DMS114 treated with DMSO at 0.1 percent for 48 hours (cell line): ENCODE data around the gene ANKH.
A peak's percentile ranks its signal among the peaks of the same experiment; 100 is the strongest.
"Not testable (repeated sequence)": the region's sequence is repeated elsewhere in the genome, so short reads cannot be mapped to it uniquely, and the experiment has no call there.

Experiments used
- DNase-seq: peaks from one replicate; lab custom pipeline; 2025; ENCODE audit not compliant: unreplicated experiment; lab: John Stamatoyannopoulos, UW

The ANKH gene

DNA sequence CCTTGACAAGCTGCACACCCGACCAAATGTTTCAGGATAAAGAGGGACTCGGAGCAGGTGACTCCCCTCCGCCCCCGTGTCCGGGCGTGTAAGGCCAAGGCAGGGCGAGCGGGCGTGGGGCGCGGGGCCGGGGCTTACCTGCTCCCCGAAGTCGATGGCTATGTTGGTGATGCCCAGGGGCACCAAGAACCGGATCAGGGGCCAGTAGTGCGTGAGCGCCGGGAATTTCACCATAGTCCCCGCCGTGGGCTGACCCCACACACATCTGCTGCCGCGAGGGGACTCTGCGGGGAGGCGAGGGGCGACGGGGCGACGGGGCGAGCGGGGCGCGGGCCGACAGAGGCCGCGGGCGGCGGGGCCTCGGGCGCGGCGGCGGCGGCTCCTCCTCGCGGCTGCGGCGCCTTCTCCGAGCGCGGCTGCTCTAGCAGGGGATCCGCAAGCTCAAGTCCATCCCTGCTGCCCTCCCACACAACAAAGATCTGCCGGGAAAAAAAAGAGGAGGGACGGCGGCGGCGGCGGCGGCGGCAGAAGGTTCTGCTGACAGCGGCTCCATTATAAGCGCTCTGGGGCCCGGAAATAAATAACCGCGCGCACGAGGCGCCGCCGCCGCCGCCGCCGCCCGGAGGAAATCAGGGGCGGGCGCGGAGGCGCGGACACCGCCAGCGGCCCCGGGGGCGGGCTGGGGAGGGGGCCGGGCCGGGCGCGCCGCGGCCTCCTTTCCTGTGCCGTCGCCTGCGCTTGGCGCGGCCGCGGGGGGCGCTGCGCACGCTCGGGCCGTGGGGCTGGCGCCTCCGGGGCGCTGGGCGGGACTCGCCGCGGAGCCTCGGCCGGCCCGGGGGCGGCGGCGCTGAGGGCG is at the start of gene ANKH:
Gene ANKH, minus strand, starts transcription at position 565 of the 856 bp plus-strand sequence. Its CDS starts 331 bp downstream, at position 234.
- peak; percentile 46 for DNase-seq

GRCh38 chr5:14920121-14920520 is 48.5 kb upstream of the ANKH start:
- no peak for DNase-seq

GRCh38 chr5:14919106-14919505 is 47.5 kb upstream of the ANKH start:
- not testable (repeated sequence) for DNase-seq

GRCh38 chr5:14917719-14918118 is 46.1 kb upstream of the ANKH start:
- DNase-seq: no peak

DNA sequence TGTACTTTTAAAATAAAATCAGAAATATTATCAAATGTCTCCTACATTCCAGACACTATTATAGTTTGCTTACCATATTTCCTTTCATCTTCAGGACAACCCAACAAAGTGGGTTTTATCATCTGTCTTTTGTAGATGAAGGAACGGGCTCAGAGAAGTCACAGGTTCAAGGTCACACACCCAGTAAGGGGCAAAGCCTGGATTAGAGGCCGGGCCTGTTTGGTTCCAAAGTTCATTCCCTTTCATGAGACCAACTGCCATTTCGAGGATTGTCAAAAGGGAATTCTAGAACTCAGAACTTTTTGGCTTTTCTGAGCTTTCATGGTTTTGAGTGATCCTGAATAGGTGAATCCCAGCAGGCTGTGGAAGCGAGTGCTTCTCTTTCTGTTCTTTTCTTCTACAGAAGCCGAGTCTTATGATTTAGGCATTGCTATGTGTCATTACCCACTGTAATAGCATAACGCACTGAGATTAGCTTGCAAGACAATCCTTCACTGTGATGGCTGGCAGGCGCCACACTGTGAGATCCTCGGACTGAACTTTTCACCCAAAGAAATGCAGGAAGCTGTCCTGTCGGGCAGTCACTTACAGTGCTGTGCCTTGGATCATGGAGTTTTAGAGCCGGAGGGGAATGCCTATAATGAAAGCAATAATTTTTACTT is 43.8 kb upstream of the ANKH start:
- DNase-seq: no peak

- DNase-seq: no peak
Observed at GRCh38 chr5:14914623-14915260, 43.2 kb upstream of the ANKH start.

GRCh38 chr5:14914193-14914592 is 42.6 kb upstream of the ANKH start:
- no peak for DNase-seq

DNA sequence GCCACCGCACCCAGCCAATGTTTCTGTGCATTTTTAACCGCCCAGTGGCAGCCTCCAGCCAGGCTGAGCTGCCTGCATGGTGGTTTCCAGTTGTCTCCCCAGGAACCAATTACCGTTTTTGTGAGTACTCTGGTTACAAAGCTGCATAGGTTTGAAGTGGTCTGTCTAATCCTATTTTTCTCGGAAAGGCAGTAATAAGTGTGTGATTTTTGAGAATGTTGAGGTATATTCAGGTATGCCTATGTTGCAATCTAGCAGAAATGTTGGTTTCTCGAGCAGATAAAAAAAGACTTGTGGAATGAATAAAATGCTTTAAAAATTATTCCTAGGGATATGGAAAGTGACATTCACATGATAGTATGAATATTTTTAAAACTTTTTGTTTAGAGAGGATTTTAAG is 41.5 kb upstream of the ANKH start:
- no peak for DNase-seq

DNA sequence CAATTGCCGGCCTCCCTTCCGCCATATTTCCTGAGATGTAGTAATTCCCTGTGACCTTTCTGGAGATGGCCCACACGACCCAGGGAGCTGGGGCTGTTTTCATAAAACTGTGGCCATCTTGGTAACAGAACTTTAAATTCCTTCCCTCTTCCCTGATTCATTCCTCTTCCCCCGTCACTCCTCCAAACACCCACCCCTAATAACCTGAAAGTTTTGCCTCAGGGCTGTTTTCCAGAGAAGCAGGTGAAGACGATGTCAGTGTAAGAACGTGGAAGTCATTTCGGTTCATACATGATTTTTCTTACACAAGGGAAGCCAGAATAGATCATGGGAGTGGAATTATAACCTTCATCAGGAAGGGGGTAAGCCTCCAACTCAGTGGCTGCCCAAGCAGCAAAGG is 40.6 kb upstream of the ANKH start:
- DNase-seq: no peak

- DNase-seq: no peak
Observed at GRCh38 chr5:14909369-14909768, 37.8 kb upstream of the ANKH start.

DNA sequence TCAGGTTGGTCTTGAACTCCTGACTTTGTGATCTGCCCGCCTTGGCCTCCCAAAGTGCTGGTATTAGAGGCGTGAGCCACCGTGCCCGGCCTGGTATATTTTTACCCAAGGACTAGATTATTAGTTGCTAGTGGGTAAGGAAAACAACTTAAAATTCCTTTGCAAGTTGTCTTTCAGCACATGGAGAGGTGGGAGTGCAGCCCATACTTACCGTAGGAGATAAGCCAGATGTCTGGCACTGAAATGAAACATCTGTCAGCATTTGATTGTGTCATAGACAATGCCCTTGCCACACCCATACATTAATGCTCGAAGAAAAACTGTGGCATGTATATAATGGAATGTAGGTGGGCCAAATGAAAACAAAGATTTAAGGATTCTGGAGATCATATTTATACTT is 36.6 kb upstream of the ANKH start:
- DNase-seq: no peak

- no peak for DNase-seq
Observed at GRCh38 chr5:14906628-14907027, 35.0 kb upstream of the ANKH start.

GRCh38 chr5:14902826-14903560 is 31.4 kb upstream of the ANKH start:
- no peak for DNase-seq

GRCh38 chr5:14901462-14902051 is 30.0 kb upstream of the ANKH start:
- DNase-seq: no peak

DNA sequence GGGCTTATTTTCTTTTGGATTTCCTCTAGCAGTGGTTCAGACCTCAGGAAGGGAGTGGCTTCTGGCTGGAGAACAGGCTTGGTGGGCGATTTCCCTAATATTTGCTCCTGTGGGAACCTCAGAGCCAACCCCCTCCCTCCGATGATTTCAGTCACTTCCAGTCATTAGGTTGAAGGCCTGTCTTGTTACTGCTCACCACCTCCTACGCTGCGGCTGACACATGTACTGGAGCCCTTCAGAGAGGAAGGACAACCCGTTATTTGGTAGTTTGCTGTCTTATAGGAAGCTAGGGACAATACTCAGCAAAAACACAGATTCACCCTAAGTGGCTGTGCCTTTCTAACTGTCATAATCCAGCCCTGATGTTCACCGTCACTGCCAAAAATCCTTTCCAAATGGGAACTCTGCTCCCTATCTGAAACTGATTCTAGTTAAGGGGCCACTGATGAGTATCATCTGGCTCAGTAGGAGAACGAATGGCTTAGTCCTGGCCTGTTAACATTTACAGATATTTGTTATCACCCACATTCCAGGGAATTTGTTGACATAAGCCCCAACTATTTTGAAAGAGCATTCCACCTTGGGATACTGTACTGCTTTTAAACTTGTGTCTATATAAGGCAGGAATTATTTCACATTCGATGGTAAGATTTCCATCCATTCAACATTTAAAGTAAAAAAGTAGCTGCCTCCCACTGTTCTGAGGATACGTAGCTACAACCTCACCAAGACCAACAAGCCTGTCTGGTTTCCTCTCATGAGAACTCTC is 29.3 kb upstream of the ANKH start:
- no peak for DNase-seq

- no peak for DNase-seq
Observed at GRCh38 chr5:14896131-14896530, 24.6 kb upstream of the ANKH start.

- no peak for DNase-seq
Observed at GRCh38 chr5:14895301-14895700, 23.7 kb upstream of the ANKH start.

DNA sequence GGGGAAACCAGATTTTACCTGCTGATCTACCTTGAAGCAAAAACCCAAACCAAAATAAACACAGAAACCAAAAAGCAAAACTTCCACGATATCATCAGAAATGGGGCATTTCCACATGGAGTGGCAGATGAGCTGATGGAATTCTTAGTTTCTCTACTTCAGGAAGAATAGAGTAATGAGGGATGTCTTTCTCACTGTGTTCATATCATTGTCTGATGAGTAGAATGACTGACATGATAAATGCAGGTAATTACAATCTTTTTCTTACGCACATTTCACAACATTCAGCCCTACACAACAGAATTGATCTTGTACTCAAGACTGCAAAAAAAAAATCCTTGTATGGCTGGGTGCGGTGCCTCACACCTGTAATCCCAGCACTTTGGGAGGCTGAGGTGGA is 23.2 kb upstream of the ANKH start:
- no peak for DNase-seq

DNA sequence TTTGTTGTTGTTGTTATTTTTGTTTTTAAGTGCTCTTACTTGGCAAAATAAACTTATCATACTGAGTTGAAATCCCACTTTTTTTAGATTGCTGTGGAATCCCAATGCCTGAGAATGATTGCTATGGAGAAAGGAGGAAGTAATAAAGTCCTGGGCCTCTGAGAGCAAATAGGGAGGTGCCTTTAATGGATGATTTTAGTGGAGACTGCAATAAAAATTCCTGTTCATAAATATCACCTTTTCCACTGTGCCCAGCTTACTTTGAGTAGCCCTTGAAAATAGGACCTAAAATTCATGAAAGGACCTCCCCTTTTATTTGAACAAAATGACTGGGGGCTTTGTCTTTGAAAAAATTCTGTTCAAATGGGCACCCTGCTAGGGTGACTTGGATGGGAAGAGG is 21.8 kb upstream of the ANKH start:
- no peak for DNase-seq

DNA sequence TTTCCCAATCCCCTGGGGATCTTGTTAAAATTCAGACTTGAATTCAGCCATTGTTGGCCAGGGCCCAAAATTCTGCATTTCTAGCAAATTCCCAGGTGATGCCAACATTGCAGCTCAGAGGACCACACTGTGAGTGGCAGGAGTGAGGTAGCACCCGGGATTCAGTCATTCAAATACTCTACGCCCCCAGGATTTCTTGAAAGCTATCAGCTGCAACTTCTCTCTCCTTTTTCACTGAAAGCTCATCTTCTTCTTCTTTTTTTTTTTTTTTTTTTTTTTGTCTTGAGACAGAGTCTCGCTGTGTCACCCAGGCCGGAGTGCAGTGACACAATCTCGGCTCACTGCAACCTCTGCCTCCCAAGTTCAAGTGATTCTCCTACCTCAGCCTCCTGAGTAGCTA is 19.3 kb upstream of the ANKH start:
- DNase-seq: no peak
